ENCODE results near the gene HAPSTR1. TPM values are rescaled to one million over a fixed set of nuclear protein-coding genes. Genes with fewer than 3 reads are reported as not detected.

Gene HAPSTR1
- total RNA-seq, 1 donor from 2014 or later: 53.1 TPM

DNA sequence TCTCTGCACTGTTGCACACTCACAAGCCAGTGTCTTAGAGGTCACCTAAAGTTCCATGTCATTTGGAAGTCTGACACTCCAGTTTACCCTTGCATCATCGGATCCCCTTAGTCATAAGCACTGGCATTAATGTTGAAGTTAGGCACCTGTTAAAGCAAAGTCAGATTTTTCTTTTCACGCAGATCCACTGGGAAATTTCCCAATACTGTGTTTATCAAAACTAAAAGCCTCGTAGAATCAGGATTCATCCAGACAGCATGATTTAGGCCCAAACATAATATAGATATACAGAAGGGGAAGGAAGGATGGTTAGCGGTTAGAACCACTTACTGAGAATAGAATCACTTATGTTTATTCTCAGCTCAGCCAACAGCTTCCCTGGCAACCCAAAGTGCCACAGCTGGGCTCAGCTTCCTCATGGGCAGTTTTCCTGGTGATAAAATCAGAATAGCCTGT, 30.1 kb upstream of the HAPSTR1 start:
- peak; percentile 36 to 82 for ATAC-seq
- no peaks in the 10 kb centered on the region for H3K27me3 ChIP-seq (ENCODE audit: low read depth)
- H3K4me3 ChIP-seq: no peak overlapping the region
- no peak for DNase-seq
- no peak overlapping the region for H3K27ac ChIP-seq
- no peaks in the 10 kb centered on the region for H3K36me3 ChIP-seq
- peaks cover 3% of the 10 kb centered on the region for H3K4me1 ChIP-seq
- no peaks in the 10 kb centered on the region for H3K9me3 ChIP-seq
- TF ChIP-seq, protein P1, sequence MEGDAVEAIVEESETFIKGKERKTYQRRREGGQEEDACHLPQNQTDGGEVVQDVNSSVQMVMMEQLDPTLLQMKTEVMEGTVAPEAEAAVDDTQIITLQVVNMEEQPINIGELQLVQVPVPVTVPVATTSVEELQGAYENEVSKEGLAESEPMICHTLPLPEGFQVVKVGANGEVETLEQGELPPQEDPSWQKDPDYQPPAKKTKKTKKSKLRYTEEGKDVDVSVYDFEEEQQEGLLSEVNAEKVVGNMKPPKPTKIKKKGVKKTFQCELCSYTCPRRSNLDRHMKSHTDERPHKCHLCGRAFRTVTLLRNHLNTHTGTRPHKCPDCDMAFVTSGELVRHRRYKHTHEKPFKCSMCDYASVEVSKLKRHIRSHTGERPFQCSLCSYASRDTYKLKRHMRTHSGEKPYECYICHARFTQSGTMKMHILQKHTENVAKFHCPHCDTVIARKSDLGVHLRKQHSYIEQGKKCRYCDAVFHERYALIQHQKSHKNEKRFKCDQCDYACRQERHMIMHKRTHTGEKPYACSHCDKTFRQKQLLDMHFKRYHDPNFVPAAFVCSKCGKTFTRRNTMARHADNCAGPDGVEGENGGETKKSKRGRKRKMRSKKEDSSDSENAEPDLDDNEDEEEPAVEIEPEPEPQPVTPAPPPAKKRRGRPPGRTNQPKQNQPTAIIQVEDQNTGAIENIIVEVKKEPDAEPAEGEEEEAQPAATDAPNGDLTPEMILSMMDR (IDR thresholded peaks at IDR 0.05): no peak
- intact Hi-C loops (cut with DNase I): no loop called here

DNA sequence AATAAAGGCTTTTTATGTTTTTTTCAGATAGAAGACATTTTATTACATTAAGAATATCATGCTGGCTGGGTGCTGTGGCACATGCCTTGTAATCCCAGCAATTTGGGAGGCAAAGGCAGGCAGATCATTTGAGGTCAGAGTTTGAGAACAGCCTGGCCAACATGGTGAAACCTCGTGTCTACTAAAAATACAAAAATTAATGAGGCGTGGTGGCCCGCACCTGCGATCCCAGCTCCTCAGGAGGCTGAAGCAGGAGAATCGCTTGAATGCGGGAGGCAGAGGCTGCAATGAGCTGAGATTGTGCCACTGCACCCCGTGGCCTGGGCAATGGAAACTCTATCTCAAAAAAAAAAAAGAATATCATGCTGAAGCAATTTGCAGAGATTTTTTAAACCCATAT, 29.1 kb upstream of the HAPSTR1 start:
- intact Hi-C loops (cut with DNase I): no loop called here
- H3K4me1 ChIP-seq: peaks cover 3% of the 10 kb centered on the region
- no peak for DNase-seq
- no peak overlapping the region for H3K27ac ChIP-seq
- no peak overlapping the region for H3K4me3 ChIP-seq
- no peak for ATAC-seq
- TF ChIP-seq, protein P1 (IDR thresholded peaks at IDR 0.05): no peak
- H3K36me3 ChIP-seq: no peaks in the 10 kb centered on the region
- H3K27me3 ChIP-seq (ENCODE audit: low read depth): no peaks in the 10 kb centered on the region
- no peaks in the 10 kb centered on the region for H3K9me3 ChIP-seq

DNA sequence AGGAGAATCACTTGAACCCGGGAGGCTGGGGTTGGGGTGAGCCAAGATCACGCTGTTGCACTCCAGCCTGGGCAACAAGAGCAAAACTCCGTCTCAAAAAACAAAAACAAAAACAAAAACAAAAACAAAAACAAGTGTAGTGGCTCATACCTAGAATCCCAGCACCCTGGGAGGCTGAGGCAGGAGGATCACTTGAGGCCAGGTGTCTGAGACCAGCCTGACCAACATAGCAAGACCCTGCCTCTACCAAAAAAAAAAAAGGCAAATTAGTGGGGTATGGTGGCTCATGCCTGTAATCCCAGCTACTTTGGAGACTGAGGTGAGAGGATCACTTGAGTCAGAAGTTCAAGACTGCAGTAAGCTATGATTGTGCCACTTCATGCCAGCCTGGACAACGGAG, 26.4 kb upstream of the HAPSTR1 start:
- DNase-seq (no peak), ATAC-seq (no peak)
- H3K36me3 ChIP-seq: no peaks in the 10 kb centered on the region
- intact Hi-C loops (cut with DNase I): no loop called here
- peaks cover 3% of the 10 kb centered on the region for H3K4me1 ChIP-seq
- no peak overlapping the region for H3K27ac ChIP-seq
- H3K9me3 ChIP-seq: peaks cover 3% of the 10 kb centered on the region
- no peak overlapping the region for H3K4me3 ChIP-seq
- H3K27me3 ChIP-seq (ENCODE audit: low read depth): no peaks in the 10 kb centered on the region
- TF ChIP-seq, protein P1 (IDR thresholded peaks at IDR 0.05): no peak

DNA sequence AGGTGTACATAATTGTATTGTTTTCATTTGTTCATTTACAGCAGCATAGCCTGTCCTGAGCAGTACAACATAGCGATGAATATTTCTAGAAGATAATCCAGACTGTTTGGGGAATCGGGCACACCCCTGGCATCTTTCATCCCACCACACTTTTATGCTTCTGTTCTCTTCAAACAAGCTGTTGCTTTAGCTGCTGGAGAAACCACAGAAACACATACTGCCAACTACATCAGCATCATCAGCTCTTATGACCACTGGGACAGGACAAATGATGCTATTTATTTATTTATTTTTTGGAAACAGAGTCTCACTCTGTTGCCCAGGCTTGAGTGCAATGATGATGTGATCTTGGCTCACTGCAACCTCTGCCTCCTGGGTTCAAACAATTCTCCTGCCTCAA, 22.6 kb upstream of the HAPSTR1 start:
- no peak for DNase-seq
- TF ChIP-seq, protein P1 (IDR thresholded peaks at IDR 0.05): no peak
- H3K4me3 ChIP-seq: no peak overlapping the region
- H3K36me3 ChIP-seq: no peaks in the 10 kb centered on the region
- no peak overlapping the region for H3K27ac ChIP-seq
- H3K9me3 ChIP-seq: peaks cover 3% of the 10 kb centered on the region
- H3K4me1 ChIP-seq: no peaks in the 10 kb centered on the region
- ATAC-seq: no peak
- H3K27me3 ChIP-seq (ENCODE audit: low read depth): no peaks in the 10 kb centered on the region
- intact Hi-C loops (cut with DNase I): no loop called here

- Histone ChIP-seq H3K4me3 (no peak overlapping the region), H3K36me3 (no peaks in the 10 kb centered on the region), H3K27ac (no peak overlapping the region), H3K4me1 (no peaks in the 10 kb centered on the region), H3K9me3 (peaks cover 3% of the 10 kb centered on the region), H3K27me3 (ENCODE audit: low read depth) (no peaks in the 10 kb centered on the region)
- intact Hi-C loops (cut with DNase I): no loop called here
- TF ChIP-seq, protein P1 (IDR thresholded peaks at IDR 0.05): no peak
- no peak for ATAC-seq
- DNase-seq: no peak
Measured at GRCh38 chr16:9070254-9070653, 21.2 kb upstream of the HAPSTR1 start.

- TF ChIP-seq, protein P1 (IDR thresholded peaks at IDR 0.05): no peak
- Histone ChIP-seq H3K9me3 (peaks cover 3% of the 10 kb centered on the region), H3K4me3 (no peak overlapping the region), H3K36me3 (no peaks in the 10 kb centered on the region), H3K27me3 (ENCODE audit: low read depth) (no peaks in the 10 kb centered on the region), H3K27ac (no peak overlapping the region), H3K4me1 (no peaks in the 10 kb centered on the region)
- intact Hi-C loops (cut with DNase I): no loop called here
- no peak for ATAC-seq
- no peak for DNase-seq
Measured at GRCh38 chr16:9071377-9071776, 20.1 kb upstream of the HAPSTR1 start.

All from lower lobe of right lung (tissue), 2 donors.